ENCODE measurements around the gene TPRN.
"Not testable (repeated sequence)": the region's sequence is repeated elsewhere in the genome, so short reads cannot be mapped to it uniquely, and the experiment has no call there.

Gene TPRN, protein sequence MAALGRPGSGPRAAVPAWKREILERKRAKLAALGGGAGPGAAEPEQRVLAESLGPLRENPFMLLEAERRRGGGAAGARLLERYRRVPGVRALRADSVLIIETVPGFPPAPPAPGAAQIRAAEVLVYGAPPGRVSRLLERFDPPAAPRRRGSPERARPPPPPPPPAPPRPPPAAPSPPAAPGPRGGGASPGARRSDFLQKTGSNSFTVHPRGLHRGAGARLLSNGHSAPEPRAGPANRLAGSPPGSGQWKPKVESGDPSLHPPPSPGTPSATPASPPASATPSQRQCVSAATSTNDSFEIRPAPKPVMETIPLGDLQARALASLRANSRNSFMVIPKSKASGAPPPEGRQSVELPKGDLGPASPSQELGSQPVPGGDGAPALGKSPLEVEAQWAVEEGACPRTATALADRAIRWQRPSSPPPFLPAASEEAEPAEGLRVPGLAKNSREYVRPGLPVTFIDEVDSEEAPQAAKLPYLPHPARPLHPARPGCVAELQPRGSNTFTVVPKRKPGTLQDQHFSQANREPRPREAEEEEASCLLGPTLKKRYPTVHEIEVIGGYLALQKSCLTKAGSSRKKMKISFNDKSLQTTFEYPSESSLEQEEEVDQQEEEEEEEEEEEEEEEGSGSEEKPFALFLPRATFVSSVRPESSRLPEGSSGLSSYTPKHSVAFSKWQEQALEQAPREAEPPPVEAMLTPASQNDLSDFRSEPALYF

DNA sequence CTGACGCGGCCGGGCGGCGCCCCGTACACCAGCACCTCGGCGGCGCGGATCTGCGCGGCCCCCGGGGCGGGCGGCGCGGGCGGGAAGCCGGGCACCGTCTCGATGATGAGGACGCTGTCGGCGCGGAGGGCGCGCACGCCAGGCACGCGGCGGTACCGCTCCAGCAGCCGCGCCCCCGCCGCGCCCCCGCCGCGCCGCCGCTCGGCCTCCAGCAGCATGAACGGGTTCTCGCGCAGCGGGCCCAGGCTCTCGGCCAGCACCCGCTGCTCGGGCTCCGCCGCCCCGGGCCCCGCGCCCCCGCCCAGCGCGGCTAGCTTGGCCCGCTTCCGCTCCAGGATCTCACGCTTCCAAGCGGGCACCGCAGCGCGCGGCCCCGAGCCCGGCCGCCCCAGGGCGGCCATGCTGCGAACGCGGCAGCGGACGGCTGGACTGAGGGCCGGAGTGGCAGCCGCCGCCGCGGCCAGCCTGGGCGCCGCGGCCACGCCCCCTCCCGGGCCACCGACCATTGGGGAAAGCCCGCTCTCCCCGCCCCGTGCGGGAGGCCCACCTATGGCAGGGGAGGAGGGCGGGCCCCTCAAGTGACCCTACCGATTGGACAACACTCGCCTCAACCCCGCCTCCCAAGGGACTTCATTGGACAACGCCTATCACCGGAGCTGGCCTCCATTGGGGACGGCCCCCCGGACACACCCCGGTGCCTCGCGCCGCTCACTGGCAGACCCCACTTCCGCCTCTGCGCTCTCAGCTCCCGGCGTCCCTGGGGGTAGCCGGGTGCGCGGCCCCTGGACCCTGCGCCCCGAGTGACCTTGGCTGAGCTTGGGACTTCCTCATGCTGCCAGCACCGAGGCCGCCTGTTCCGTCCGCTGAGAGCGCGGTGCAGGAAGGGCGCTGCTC, at the start of gene TPRN:
Gene TPRN, minus strand, starts transcription at position 431 of the 894 bp plus-strand sequence. Its CDS starts 30 bp downstream, at position 401.
- peak; percentile 98 for DNase-seq (ENCODE audit: low spot score)

DNA sequence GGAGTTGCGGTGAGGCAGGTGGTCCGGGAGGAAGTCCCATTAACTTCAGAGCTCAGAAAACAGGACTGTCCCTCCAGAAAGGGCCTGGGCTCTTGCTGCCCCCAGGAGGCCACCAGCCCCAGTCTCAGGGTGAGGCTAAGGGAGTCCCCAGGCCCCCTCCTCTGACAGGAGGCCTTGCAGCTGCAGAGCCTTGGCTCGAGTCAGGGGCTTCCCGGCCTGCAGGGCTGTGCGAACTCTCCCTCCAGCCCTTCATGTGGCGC, 47.3 kb upstream of the TPRN start:
- no peak for DNase-seq (ENCODE audit: low spot score)

DNA sequence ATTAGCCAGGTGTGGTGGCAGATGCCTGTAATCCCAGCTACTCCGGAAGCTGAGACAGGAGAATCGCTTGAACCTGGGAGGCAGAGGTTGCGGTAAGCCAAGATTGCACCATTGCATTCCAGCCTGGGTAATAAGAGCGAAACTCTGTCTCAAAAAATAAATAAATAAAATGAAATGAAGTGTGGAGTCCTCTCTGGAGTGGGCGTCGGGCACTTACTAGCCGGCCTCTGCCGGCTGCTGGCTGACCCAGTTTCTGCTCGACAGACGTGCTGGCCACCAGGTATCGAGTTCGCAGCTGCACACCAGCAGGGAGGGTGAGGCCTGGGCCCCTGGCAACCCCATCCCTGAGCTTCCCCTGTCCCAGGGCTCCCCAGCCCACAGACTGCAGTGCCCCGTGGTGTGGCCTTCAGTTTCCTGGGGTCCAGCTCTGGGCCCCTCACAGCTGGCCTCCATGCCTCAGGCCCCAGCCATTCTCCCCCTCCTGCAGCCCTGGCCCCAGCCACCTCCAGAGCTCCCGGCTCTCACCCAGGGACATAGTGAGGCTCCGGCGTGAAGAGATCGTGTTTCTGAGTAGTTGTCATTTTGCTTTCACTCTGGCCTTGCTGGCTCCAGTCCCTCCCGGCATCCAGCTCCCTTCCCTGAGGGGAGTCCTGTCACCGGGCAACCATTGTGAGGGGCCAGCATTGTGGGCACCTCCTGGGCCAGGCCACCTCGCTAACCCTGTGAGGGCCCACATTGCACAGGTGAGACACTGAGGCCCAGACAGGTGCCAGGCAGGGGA, 46.8 kb upstream of the TPRN start:
- no peak for DNase-seq (ENCODE audit: low spot score)

DNA sequence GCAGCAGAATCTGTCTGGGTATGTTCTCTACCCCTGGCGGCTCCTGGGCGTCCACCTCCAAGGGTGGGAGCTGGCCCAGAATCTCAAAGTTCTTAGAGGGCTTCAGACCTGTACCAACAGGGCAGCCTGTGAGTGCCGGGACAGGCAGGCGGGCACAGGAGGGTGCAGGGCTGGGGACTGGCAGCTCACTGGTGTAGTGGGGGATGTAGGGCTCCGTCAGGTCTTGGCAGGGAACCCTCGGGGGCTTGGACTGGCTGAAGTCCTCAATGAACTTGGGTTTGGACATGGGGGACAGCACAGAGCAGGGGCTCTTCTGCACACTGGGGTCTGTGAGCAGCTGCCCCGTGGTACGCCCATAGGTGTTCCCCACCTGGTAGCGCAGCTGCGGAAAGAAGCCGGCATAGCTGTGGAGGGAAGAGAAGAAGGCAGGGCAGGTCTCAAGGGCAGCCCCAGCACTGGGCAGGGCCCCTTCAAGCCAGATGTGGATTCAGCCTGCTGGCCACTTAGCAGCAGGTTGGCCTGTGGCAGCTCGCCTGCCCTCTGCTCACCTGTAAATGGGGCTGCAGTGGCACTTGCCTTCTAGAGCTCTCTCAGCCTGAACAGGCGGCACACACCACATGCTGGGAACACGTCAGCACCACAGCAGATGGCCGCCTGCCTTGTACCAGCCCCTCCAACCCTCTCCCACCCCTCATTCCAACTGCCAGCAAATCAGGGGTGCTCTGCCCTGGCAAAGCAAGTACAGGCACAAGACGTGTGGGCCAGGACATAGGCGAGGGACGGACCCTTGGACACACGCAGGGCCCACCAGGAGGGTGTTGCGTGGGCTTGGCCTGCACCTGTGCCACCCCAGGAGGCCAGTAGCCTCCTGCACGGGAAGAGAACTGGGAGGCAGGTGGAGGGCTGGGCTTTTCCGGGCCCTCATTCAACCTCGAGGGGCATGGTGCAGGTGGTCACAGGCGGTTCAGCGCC, 45.2 kb upstream of the TPRN start:
- DNase-seq (ENCODE audit: low spot score) = no peak

DNA sequence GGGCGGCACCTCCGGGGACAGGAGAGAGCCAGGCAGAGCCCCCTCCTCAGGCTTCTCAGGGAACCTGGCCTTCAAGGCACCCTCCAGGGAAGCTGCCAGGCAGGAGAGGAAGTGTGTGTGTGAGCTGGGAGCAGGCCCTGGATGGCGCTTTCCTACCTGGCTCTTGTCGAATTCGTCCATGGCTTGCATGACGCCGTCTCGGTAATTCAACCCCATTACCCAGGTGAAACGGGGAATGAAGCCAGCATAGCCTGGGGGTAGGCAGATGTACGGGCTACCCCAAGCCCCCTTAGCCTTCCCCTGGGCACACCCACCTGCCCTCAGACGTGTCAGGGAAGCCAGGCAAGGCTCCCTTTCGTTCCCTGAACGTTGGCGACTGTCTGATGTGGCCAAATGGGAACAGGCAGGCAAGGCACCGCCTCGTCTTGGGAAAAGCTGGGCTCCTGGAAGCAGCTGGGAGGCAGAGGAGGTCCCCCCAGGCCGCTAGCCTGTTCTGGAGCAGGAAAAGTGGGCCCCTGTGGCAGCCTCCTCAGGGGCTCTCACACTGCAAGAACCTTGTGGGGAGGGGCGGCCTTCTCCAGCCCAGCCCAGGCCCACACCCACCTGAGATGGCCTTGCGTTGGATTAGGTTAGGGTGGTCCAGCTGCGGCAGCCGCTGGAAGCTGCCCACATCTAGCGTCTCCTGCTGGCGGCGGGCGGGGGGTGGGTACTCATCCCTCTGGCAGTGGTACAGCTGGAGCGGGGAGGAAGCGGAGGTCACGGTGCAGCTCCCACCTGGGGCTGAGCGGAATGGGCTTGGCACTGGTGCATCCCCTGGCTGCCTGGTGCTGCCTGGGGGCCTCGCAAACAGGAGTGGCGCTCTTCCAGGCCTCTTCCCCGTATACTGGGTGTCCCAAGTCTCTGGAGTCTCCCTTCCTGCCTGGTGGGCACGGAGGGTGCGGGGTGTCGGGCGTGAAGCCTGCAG, 44.2 kb upstream of the TPRN start:
- no peak for DNase-seq (ENCODE audit: low spot score)

DNA sequence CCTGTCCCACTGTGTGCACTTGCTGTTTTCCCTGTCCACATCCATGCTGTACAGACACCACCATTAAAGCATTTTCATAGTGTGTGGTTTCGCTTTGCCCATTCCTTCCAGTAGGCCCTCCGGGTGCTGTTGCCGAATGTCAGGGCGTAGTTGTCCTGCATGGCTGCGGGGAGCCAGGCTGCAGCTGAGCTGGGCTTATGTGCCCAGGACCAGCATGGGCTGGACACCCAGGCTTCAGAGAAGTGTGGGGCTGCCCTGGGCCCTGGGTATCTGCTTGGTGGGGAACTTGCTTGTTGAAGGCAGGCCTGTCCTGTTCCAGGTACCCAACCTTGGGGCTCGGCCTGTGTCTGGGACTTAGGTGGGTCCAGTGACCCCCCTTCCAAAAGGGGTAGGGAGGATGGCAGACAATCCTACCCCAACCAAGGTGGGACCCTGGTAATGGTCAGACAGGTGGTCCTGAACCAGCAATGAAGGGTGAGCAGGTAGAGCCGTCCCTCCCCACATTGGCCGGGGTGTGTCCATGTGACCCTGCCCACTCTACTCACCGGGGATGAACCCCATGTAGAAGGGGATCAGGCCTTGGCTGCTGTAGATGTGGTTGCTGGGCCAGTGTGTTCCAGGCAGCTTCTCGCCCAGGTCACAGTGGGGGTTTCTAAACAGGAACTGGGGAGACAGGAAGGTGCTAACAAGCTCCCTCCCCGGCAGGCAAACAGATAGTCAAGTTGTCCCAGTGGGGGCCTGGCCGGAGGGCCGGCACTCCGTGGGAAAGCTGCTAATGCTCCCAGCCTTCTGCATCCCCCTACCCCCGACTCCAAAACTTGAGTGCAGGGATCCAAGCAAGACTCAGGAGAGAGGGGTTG, 43.3 kb upstream of the TPRN start:
- no peak for DNase-seq (ENCODE audit: low spot score)

DNA sequence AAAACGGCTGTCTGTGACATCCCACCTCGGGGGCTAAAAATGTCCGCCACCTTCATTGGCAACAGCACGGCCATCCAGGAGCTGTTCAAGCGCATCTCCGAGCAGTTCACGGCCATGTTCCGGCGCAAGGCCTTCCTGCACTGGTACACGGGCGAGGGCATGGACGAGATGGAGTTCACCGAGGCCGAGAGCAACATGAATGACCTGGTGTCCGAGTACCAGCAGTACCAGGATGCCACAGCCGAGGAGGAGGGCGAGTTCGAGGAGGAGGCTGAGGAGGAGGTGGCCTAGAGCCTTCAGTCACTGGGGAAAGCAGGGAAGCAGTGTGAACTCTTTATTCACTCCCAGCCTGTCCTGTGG, 42.7 kb upstream of the TPRN start:
- not testable (repeated sequence) for DNase-seq (ENCODE audit: low spot score)

DNA sequence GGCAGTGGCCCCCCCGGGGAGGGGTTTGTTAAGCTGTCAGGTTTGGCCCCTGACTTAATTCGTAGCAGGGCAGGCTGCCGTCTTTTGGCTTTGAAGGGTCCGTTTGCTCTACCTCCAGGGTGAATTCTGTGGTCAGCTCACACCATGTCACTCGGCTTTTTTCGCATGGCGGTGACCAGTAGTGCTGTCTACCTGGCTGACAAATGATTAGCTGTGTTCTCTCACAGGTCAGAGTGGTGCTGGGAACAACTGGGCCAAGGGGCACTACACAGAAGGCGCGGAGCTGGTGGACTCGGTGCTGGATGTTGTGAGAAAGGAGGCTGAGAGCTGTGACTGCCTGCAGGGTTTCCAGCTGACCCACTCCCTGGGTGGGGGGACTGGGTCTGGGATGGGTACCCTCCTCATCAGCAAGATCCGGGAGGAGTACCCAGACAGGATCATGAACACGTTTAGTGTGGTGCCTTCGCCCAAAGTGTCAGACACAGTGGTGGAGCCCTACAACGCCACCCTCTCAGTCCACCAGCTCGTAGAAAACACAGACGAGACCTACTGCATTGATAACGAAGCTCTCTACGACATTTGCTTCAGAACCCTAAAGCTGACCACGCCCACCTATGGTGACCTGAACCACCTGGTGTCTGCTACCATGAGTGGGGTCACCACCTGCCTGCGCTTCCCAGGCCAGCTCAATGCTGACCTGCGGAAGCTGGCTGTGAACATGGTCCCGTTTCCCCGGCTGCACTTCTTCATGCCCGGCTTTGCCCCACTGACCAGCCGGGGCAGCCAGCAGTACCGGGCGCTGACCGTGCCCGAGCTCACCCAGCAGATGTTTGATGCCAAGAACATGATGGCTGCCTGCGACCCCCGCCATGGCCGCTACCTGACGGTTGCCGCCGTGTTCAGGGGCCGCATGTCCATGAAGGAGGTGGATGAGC, 42.0 kb upstream of the TPRN start:
- no peak for DNase-seq (ENCODE audit: low spot score)

DNA sequence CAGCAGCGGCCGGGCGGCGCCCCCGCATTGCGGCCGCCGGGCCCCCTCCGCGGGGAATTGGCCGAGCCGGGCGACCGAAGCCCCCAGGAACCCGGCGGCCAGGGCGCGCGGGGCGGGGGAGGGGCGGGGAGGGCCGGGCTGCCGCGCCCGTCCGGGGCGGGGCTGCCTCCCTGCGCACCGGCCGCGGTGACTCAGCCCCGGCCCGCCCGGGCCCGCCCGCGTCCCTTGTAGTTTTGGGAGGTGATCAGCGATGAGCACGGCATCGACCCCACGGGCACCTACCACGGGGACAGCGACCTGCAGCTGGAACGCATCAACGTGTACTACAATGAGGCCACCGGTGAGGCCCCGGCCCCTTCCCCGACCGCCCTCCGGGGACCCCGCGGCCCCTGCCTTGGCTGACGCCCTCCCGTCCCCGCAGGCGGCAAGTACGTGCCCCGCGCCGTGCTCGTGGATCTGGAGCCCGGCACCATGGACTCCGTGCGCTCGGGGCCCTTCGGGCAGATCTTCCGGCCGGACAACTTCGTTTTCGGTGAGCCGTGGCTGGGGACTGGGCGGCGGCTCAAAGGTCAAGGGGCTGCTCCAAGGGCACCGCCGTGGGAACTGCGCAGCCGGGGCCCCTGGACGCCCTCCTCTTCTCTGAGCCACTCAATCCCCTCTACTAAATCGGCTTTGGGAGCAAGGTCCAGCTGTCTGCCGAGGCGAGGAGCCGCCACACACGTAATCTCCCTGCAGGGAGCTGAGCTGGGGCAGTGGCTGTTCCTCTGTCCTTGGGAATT, 41.1 kb upstream of the TPRN start:
- no peak for DNase-seq (ENCODE audit: low spot score)

DNA sequence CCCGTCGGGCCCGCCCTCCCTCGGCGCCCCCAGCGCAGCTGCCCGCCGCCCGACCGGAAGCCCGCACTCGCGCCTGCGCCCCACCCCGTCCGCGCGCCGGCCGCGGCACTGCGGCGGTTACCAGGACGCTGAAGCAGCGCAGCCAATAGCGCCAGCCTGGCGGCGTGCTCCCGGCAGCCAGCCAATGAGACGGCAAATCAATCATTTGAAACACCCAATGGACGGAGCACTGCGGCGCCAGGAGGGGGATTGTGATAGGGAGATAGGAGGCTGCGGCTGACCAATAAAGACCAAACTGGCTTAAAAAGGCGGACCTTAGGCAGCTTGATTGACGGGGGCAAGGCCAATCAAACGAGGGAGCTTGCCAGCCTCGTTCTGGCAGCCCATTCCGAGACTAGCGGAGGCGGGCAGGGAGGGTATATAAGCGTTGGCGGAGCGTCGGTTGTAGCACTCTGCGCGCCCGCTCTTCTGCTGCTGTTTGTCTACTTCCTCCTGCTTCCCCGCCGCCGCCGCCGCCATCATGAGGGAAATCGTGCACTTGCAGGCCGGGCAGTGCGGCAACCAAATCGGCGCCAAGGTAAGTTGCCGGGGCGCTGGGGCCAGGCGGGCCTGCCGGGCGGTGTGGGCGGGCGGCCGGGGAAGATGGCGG, 40.4 kb upstream of the TPRN start, which contains the start of gene TUBB4B:
Gene TUBB4B, plus strand, starts transcription at position 447 of the 649 bp plus-strand sequence. Its CDS starts 74 bp downstream, at position 521.
- peak; percentile 100 for DNase-seq (ENCODE audit: low spot score)

DNA sequence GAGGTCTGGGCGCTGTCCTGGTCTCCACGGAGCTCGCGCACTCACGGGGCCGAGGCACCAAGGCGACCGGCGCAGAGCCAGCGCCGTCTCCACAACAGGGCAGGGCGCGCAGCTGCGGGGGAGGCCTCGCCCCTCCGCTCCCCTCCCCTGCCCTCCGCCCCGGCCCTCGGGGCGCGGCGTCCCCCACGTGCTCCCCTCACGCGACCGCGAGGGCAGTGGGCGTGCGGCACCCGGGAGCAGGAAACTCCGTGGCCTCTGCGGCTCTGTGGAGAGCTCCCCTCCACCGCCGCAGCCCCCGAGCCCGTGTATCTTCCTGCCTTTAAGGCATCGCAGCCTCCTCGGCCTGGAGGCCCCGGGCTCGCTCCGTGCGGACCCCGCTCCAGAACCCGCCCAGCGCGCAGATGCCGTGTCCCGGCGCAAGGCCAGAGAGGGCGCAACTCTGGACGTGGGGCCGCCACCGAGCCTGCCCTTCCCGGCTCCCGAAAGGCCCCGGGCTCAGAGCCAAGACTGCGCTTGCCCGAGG, 39.8 kb upstream of the TPRN start:
- DNase-seq (ENCODE audit: low spot score) = peak; percentile 88

DNA sequence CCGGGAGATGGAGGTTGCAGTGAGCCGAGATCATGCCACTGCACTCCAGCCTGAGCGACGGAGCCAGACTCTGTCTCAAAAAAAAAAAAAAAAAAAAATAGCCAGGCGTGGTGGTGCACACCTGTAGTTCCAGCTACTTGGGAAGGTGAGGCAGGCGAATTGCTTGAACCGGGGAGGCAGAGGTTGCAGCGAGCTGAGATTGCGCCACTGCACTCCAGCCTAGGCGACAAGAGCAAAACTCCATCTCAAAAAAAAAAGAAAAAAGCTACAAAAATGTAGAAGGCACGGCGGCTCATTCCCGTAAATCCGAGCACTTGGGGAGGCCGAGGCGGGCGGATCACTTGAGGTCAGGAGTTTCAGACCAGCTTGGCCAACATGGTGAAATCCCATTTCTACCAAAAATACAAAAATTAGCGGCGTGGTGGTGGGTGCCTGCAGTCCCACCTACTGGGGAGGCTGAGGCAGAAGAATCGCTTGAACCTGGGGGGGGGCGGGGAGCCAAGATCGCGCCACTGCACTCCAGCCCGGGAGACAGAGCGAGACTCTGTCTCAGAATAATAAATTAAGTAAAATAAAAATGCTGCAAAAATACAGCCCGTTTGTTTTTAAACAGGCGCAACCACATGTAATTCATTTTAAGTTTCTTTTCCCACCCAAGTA, 39.1 kb upstream of the TPRN start:
- not testable (repeated sequence) for DNase-seq (ENCODE audit: low spot score)

DNA sequence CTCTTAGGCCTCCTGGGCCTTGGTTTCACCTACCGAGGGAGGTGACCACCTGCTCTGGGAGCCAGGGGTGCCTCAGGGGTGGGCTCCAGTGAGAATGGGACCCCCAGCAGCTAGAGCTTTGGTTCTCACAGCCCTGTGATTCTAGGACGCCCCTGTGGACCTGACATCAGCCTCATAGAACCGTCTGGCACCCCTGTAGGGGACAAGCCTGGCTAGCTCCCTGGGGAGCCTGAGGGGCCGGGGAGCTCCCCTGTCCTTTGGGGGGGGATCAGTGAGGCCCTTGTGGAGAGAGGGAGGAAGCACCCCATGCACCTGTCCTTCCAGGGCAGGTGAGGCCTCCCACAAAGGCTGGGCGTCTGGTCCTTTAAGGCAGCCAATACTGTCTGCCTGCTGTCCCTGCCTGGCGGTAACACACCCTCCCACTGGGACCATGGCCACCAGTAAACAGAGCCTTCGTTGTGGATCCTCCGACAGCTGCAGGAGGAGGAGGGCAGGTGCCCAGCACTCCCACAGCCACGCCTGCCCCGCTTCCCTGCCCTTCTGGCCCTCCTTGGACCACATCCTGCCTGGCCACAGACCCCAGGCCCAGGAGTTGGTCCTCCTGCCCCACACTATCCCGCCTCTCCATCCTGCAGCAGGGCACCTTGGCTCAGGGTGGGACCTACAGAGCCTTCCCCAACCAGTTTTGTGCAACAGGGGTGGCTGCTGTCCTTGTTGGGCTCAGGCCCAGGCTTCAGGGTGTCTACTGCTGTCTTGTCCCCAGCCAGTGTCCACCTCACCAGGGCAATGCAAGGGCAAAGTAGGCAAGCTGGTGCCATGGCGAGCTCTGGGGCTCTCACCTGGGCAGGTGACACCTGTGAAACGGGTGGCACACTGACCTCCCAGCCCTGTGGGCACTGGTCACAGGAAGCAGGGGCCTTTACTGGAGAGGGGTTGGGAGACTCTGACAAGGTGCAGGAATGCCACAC, 37.5 kb upstream of the TPRN start:
- no peak for DNase-seq (ENCODE audit: low spot score)

DNA sequence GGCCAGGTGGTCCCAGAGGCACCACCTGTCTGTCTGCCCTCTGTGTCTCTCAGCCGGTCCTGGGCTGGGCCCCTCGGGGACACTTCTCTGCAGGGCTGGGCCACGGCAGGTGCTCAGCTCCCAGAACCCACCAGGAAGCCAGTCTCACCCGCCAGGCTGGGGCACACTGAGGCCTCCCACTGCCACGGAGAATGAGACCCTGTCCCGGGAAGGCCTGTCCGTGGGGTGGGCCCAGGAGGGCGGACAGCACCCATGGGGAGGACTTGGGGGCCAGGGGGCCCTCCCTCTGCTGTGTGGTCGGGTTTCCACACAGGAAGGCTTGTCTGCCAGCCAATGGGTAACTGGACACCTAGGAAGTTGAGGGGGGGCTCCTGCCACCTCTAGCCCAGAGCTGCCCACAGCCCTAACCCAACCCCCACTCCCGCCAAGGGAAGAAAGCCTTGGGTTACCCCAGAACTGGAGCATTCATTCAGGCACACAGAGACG, 36.4 kb upstream of the TPRN start:
- no peak for DNase-seq (ENCODE audit: low spot score)

All from left forelimb (tissue), 1 donor.